DMS153 treated with DMSO at 0.1 percent for 48 hours (cell line): ENCODE data around the gene HMX2.

Experiments used
- DNase-seq: peaks from one replicate; lab custom pipeline; 2025; ENCODE audit not compliant: unreplicated experiment; lab: John Stamatoyannopoulos, UW

Gene HMX2

GRCh38 chr10:123187781-123188180 lies 39.8 kb downstream of the HMX2 start:
- no peak for DNase-seq

GRCh38 chr10:123191886-123192285 lies 44.0 kb downstream of the HMX2 start:
- DNase-seq, result no peak

GRCh38 chr10:123194056-123194455 lies 46.1 kb downstream of the HMX2 start:
- no peak for DNase-seq
